HepG2 (cell line): ENCODE measurements around the gene SLC25A25. TPM values are rescaled to one million over a fixed set of nuclear protein-coding genes. Genes with fewer than 3 reads are reported as not detected.

ENCODE experiments used
- ATAD3A ChIP-seq: sonication (generic); formaldehyde crosslinking; IDR thresholded peaks from 2 replicates; pipeline ENCODE4 v1.4.0; 2020; ENCODE audit warnings: missing genetic modification reagents
- CENPX ChIP-seq: sonication (generic); formaldehyde crosslinking; IDR thresholded peaks from 2 replicates; pipeline ENCODE4 v1.9.0; 2021; ENCODE audit warnings: mild to moderate bottlenecking, missing genetic modification reagents, moderate library complexity
- ELF4 ChIP-seq: sonication (generic); formaldehyde crosslinking; IDR thresholded peaks from 2 replicates; pipeline ENCODE4 v1.5.0; 2020; ENCODE audit warnings: missing genetic modification reagents, mild to moderate bottlenecking, moderate library complexity, borderline replicate concordance
- HDAC2 ChIP-seq: sonication (generic); formaldehyde crosslinking; IDR thresholded peaks from 2 replicates; pipeline ENCODE4 v1.4.0; 2020; ENCODE audit warnings: missing genetic modification reagents
- HIVEP1 ChIP-seq: sonication (generic); formaldehyde crosslinking; IDR thresholded peaks from 2 replicates; pipeline ENCODE4 v1.4.0; 2020; ENCODE audit warnings: mild to moderate bottlenecking, missing genetic modification reagents
- HMG20B ChIP-seq: conservative IDR thresholded peaks from 2 replicates; pipeline ENCODE4 v1.6.1; 2016; ENCODE audit warnings: missing genetic modification reagents, missing compliant biosample characterization
- HNF1B ChIP-seq: sonication (generic); formaldehyde crosslinking; IDR thresholded peaks from 2 replicates; pipeline ENCODE4 v1.5.1; 2020; ENCODE audit warnings: mild to moderate bottlenecking, moderate library complexity, missing genetic modification reagents
- HNRNPLL ChIP-seq: fragments of 200-400 bp; formaldehyde crosslinking; IDR thresholded peaks from 2 replicates; pipeline ENCODE4 v1.6.1; 2017; ENCODE audit warnings: mild to moderate bottlenecking, low read depth, low read length; ENCODE audit not compliant: poor library complexity, severe bottlenecking
- IRX3 ChIP-seq: sonication (generic); formaldehyde crosslinking; IDR thresholded peaks from 2 replicates; pipeline ENCODE4 v1.8.1; 2023; ENCODE audit warnings: mild to moderate bottlenecking, low read depth, missing genetic modification reagents, borderline replicate concordance
- KDM5A ChIP-seq: fragments of 200-600 bp; sonication (generic); IDR thresholded peaks from 2 replicates; pipeline ENCODE4 v1.7.0; 2018; ENCODE audit warnings: antibody characterized with exemption, mild to moderate bottlenecking, low read length, borderline replicate concordance
- PRMT3 ChIP-seq: sonication (generic); formaldehyde crosslinking; IDR thresholded peaks from 2 replicates; pipeline ENCODE4 v1.8.1; 2022; ENCODE audit warnings: low read depth, mild to moderate bottlenecking, moderate library complexity, missing genetic modification reagents, borderline replicate concordance
- PRPF4 ChIP-seq: fragments of 200-400 bp; formaldehyde crosslinking; IDR thresholded peaks from 2 replicates; pipeline ENCODE4 v1.6.1; 2016; ENCODE audit warnings: low read length, low read depth; ENCODE audit not compliant: poor library complexity, severe bottlenecking
- RNF219 ChIP-seq: sonication (generic); formaldehyde crosslinking; IDR thresholded peaks from 2 replicates; pipeline ENCODE4 v1.5.0; 2020; ENCODE audit warnings: mild to moderate bottlenecking, missing genetic modification reagents
- SETDB1 ChIP-seq: sonication (generic); formaldehyde crosslinking; IDR thresholded peaks from 2 replicates; pipeline ENCODE4 v1.5.1; 2020; ENCODE audit warnings: missing genetic modification reagents, mild to moderate bottlenecking, borderline replicate concordance
- STAG1 ChIP-seq: sonication (generic); formaldehyde crosslinking; IDR thresholded peaks from 2 replicates; pipeline ENCODE4 v1.4.0; 2020; ENCODE audit warnings: missing genetic modification reagents
- TERF1 ChIP-seq: sonication (generic); formaldehyde crosslinking; IDR thresholded peaks from 2 replicates; pipeline ENCODE4 v1.8.0; 2022; ENCODE audit warnings: mild to moderate bottlenecking, missing genetic modification reagents, moderate library complexity
- ZBTB8A ChIP-seq: sonication (generic); formaldehyde crosslinking; IDR thresholded peaks from 2 replicates; pipeline ENCODE4 v1.4.0; 2020; ENCODE audit warnings: mild to moderate bottlenecking, low read depth, missing genetic modification reagents, borderline replicate concordance
- ZNF17 ChIP-seq: sonication (generic); formaldehyde crosslinking; IDR thresholded peaks from 2 replicates; pipeline ENCODE4 v1.5.0; 2020; ENCODE audit warnings: mild to moderate bottlenecking, missing genetic modification reagents
- ZNF232 ChIP-seq: sonication (generic); formaldehyde crosslinking; IDR thresholded peaks from 2 replicates; pipeline ENCODE4 v1.4.0; 2020; ENCODE audit warnings: missing genetic modification reagents, borderline replicate concordance
- ZNF337 ChIP-seq: sonication (generic); formaldehyde crosslinking; IDR thresholded peaks from 2 replicates; pipeline ENCODE4 v1.5.1; 2020; ENCODE audit warnings: missing genetic modification reagents, low read depth, mild to moderate bottlenecking, borderline replicate concordance
- ZNF572 ChIP-seq: sonication (generic); formaldehyde crosslinking; IDR thresholded peaks from 2 replicates; pipeline ENCODE4 v1.5.1; 2020; ENCODE audit warnings: mild to moderate bottlenecking, missing genetic modification reagents
- ZNF605 ChIP-seq: sonication (generic); formaldehyde crosslinking; IDR thresholded peaks from 2 replicates; pipeline ENCODE4 v1.8.0; 2022; ENCODE audit warnings: mild to moderate bottlenecking, missing genetic modification reagents
- ZNF780A ChIP-seq: sonication (generic); formaldehyde crosslinking; IDR thresholded peaks from 2 replicates; pipeline ENCODE4 v1.8.0; 2022; ENCODE audit warnings: mild to moderate bottlenecking, missing genetic modification reagents, moderate library complexity
- ZNF788 ChIP-seq: sonication (generic); formaldehyde crosslinking; IDR thresholded peaks from 2 replicates; pipeline ENCODE4 v1.5.0; 2020; ENCODE audit warnings: mild to moderate bottlenecking, missing genetic modification reagents, borderline replicate concordance
- ZSCAN21 ChIP-seq: sonication (generic); formaldehyde crosslinking; IDR thresholded peaks from 2 replicates; pipeline ENCODE4 v1.8.0; 2022; ENCODE audit warnings: mild to moderate bottlenecking, missing genetic modification reagents, moderate library complexity, borderline replicate concordance
- polyA plus RNA-seq, 8 experiments: library from polyadenylated mRNA; depleted of rRNA in 3 of 8; stranded (reverse) in 7 of 8; unstranded in 1 of 8; fragments of >200 nt; fragmentation: Illumina TruSeq in 4 of 8; extraction: Trizol in 4 of 8; gene quantifications; 2 replicates each; pipeline versions ENCODE4 v1.2.1 to v1.2.3, GENCODE V29; 2011 to 2016; ENCODE audit warnings: low read depth in 4 of 8, missing spikeins in 1 of 8, mixed read lengths in 1 of 8; ENCODE audit not compliant: insufficient read depth in 1 of 8
- total RNA-seq, 5 experiments: library from RNA; depleted of rRNA; stranded (reverse); fragments of >200 nt; fragmentation: Illumina TruSeq; extraction: Trizol; gene quantifications; 2 replicates each; pipeline ENCODE4 v1.2.3, GENCODE V29; 2016; ENCODE audit warnings: low read depth in 1 of 5

The SLC25A25 gene
- total and polyA plus RNA-seq, 2 of the 13 experiments (the other 11 are each of a cell fraction or from before 2014, with no cell fraction given), result 10.5 to 24.8 TPM

GRCh38 chr9:128150594-128151308 is 82.7 kb downstream of the SLC25A25 start (continued):
- TF ChIP-seq PRPF4 (no peak), RNF219 (CRISPR knock-in tag) (no peak), ELF4 (CRISPR knock-in tag) (no peak), HIVEP1 (CRISPR knock-in tag) (no peak), ATAD3A (CRISPR knock-in tag) (no peak), CENPX (no peak), HDAC2 (CRISPR knock-in tag) (no peak), SETDB1 (CRISPR knock-in tag) (0 out of 2 replicates have a peak, but pooled peaks have one; percentile 55), ZNF17 (CRISPR knock-in tag) (no peak), ZNF780A (CRISPR knock-in tag) (no peak), ZNF788 (CRISPR knock-in tag) (peak; percentile 40; the same call in 1 of the 2 replicates), KDM5A (no peak), HNRNPLL (no peak), TERF1 (CRISPR knock-in tag) (no peak), HMG20B (CRISPR knock-in tag) (no peak), HNF1B (CRISPR knock-in tag) (peak; percentile 28; the same call in 1 of the 2 replicates), ZNF572 (CRISPR knock-in tag) (0 out of 2 replicates have a peak, but pooled peaks have one; percentile 33), ZBTB8A (CRISPR knock-in tag) (no peak), IRX3 (CRISPR knock-in tag) (no peak), ZNF605 (CRISPR knock-in tag) (no peak), PRMT3 (no peak), ZNF337 (CRISPR knock-in tag) (no peak), STAG1 (CRISPR knock-in tag) (no peak), ZNF232 (CRISPR knock-in tag) (no peak), ZSCAN21 (CRISPR knock-in tag) (no peak)
